ENCODE measurements around the gene GPX6. TPM values are rescaled to one million over a fixed set of nuclear protein-coding genes. Genes with fewer than 3 reads are reported as not detected.

The GPX6 gene
- total RNA-seq, 1 experiment from 2014 or later: not detected

DNA sequence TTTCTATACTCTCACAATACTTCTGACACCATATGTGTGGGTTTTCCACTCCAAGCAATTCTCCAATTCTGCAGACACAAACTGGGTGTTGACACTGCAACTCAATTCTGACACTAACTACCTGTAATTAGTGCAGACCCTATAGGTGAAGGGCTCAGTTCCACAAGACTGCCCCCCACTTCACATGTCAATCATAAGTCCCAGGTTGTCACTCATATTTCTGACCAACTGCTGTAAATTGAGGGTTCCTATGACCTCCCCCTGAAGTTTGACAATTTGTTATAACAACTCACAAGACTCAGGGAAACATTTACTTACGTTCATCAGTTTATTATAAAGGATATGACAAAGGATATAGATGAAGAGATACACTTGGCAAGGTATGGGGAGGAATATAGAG, 18.3 kb downstream of the GPX6 start:
- Histone ChIP-seq H3K9ac (ENCODE audit: extremely low read depth, insufficient read length, low read length) (no peak overlapping the region), H2AFZ (ENCODE audit: low read length) (no peak overlapping the region), H2BK12ac (ENCODE audit: insufficient read length, low read depth, low read length) (no peak overlapping the region), H3K9me3 (ENCODE audit: control insufficient read depth, low read depth, low read length) (no peaks in the 10 kb centered on the region), H3K27ac (ENCODE audit: insufficient read length, low read depth, low read length) (no peak overlapping the region), H4K8ac (replicated peaks; ENCODE audit: insufficient read length, low read depth, low read length) (no peak overlapping the region), H3K18ac (ENCODE audit: insufficient read length, low read depth, low read length) (no peak overlapping the region), H2AK5ac (ENCODE audit: insufficient read length, low read length) (no peak overlapping the region), H3K23ac (ENCODE audit: insufficient read length, low read depth, low read length) (no peak overlapping the region), H2BK15ac (ENCODE audit: low read depth, low read length) (no peak overlapping the region), H3K79me2 (ENCODE audit: insufficient read depth, low read length) (no peaks in the 10 kb centered on the region), H3K4me1 (ENCODE audit: insufficient read depth, low read length) (no peaks in the 10 kb centered on the region), H2BK5ac (ENCODE audit: insufficient read length, low read length) (no peak overlapping the region), H3T11ph (ENCODE audit: low read length) (no peak overlapping the region), H3K23me2 (ENCODE audit: insufficient read length, low read depth, low read length, poor library complexity, severe bottlenecking) (no peaks in the 10 kb centered on the region), H3K27me3 (ENCODE audit: insufficient read depth, low read length) (no peaks in the 10 kb centered on the region), H3K14ac (ENCODE audit: insufficient read depth, low read length) (no peak overlapping the region), H3K4me2 (ENCODE audit: insufficient read depth, insufficient read length, low read length) (no peak overlapping the region), H3K56ac (ENCODE audit: insufficient read length, low read depth, low read length) (no peak overlapping the region), H3K4ac (ENCODE audit: low read depth, low read length) (no peak overlapping the region), H4K91ac (ENCODE audit: insufficient read length, low read depth, low read length) (no peak overlapping the region), H4K20me1 (ENCODE audit: control insufficient read depth, insufficient read depth, insufficient read length) (no peaks in the 10 kb centered on the region), H4K5ac (ENCODE audit: insufficient read length, low read depth, low read length) (no peak overlapping the region), H3K79me1 (ENCODE audit: insufficient read depth, low read depth, low read length, poor library complexity, severe bottlenecking) (no peaks in the 10 kb centered on the region), H2BK120ac (ENCODE audit: low read depth, low read length, poor library complexity, severe bottlenecking) (no peak overlapping the region), H2BK20ac (ENCODE audit: low read depth, low read length, poor library complexity, severe bottlenecking) (no peak overlapping the region)
- Mint-ChIP-seq H3K9me3 (peaks cover 6 to 7% of the 10 kb centered on the region in 2 experiments; a peak in 3 of 5 replicates), H3K36me3 (ENCODE audit: insufficient read depth in 1 of 3, low read depth in 3 of 3) (peaks cover 0 to 6% (median 0%) of the 10 kb centered on the region in 3 experiments; a peak in 2 of 7 replicates), H3K4me1 (peaks cover 2 to 5% of the 10 kb centered on the region in 2 experiments; a peak in 2 of 4 replicates), H3K27me3 (ENCODE audit: low read depth) (no peaks in the 10 kb centered on the region; the same call in 1 of the 2 replicates), H3K27ac (no peak overlapping the region), H3K4me3 (no peak overlapping the region)
- TF ChIP-seq, protein P1, sequence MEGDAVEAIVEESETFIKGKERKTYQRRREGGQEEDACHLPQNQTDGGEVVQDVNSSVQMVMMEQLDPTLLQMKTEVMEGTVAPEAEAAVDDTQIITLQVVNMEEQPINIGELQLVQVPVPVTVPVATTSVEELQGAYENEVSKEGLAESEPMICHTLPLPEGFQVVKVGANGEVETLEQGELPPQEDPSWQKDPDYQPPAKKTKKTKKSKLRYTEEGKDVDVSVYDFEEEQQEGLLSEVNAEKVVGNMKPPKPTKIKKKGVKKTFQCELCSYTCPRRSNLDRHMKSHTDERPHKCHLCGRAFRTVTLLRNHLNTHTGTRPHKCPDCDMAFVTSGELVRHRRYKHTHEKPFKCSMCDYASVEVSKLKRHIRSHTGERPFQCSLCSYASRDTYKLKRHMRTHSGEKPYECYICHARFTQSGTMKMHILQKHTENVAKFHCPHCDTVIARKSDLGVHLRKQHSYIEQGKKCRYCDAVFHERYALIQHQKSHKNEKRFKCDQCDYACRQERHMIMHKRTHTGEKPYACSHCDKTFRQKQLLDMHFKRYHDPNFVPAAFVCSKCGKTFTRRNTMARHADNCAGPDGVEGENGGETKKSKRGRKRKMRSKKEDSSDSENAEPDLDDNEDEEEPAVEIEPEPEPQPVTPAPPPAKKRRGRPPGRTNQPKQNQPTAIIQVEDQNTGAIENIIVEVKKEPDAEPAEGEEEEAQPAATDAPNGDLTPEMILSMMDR (conservative IDR thresholded peaks at IDR 0.05): no peak
- WGBS (ENCODE audit: extremely low coverage, insufficient read length, low lambda C conversion rate): no CpG with 5 or more reads among the region's 1 CpG
- no peak for DNase-seq

Data from H9 (cell line).